Activated T-cell treated with anti-CD3 and anti-CD28 coated beads, Interleukin-2, amount 50 U/mL, for 1 hour (primary cell): Measurements from ENCODE around the gene ACADVL.

Source experiments
- DNase-seq: peaks from one replicate; pipeline ENCODE4 v3.0.0-alpha.2; 2020

ACADVL gene

GRCh38 chr17:7252176-7253043 is 32.7 kb downstream of the ACADVL start, which contains the start of gene ELP5:
Gene ELP5 (plus strand): TSS chr17:7252215. CDS start chr17:7252551, 336 bp downstream.
- no peak for DNase-seq

GRCh38 chr17:7253082-7253481 is 33.3 kb downstream of the ACADVL start:
- no peak for DNase-seq

DNA sequence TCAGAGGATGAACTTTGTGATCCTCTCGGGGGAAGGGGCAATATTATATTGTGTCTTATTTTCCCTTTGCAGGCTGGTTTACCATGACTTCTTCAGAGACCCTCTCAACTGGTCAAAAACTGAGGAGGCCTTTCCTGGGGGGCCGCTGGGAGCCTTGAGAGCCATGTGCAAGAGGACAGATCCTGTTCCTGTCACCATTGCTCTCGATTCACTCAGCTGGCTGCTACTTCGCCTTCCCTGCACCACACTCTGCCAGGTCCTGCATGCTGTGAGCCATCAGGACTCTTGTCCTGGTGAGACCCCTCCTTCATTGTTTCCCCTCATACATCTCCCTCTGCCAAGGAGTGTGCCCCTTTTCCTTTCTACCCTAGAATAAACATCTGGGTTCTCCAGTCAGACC is 34.8 kb downstream of the ACADVL start:
- no peak for DNase-seq

- no peak for DNase-seq
Observed at GRCh38 chr17:7256766-7257456, 37.2 kb downstream of the ACADVL start.

DNA sequence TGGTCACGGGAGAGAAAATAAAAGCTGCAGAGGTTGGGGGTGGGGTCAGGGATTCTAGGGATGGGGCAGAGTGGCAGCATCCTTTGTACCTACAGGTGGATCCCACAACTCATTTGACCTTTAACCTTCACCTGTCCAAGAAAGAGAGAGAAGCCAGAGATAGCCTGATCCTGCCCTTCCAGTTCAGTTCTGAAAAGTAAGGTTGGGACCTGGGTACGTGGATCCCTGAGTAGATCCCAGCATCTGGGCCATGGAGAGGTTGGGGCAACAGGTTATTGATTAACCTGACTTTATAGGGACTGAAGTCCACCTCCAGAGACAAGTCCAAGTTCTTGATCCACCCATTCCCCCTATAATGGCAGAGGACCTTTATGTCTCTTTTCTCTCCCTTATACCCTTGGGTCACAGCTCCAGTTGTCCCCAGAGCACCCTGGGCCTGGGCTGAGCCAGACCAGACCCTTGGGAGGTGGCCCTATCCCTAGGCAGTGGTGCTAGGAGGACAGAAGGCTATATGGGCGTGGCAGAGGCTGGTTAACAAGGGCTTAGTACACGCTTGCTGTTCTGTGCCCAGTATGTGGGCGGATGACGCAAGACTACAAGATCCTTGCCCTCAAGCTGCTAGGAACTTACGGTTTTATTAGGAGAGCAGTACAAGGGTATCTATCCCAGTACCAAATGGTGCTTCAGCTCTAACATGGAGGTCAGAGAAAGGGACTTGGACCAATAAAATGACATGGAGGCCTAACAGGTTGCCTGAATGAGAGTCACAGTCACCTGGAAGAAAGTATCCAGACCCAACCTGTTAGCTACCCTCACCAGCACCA is 39.2 kb downstream of the ACADVL start:
- no peak for DNase-seq

DNA sequence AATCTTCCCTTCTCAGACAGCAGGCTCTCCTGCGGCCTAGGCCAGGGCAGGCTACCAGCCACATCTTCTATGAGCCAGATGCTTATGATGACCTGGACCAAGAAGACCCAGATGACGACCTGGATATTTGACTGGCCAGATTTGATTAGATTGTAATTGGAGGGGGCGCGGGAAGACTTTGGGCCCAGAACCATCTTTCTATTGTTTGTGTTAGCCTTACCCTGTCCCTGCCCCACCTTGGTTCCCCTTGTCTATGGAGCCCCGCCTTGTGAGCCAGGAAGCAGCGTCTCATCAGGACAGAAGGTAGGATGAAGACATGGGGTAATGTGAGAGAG is 39.8 kb downstream of the ACADVL start:
- DNase-seq = no peak

DNA sequence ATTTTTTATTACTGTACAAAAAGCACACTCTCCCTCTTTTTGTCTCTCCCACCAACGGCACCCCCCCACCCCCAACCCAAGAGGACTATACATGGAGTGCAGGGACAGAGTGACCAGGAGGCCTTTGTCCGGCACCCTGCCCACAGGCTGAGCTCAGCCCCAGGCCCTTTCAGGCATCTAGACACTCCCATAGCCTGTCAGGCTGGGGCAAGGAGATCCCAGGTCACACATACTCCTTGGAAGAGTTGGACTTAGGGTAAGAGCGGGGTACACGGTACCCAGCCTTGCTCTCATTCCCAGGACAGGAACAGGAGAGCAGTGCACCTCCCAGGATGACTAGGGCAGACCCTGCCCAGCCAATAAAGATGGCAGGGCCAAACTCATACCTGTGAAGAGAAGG is 40.4 kb downstream of the ACADVL start:
- no peak for DNase-seq

- no peak for DNase-seq
Observed at GRCh38 chr17:7260651-7261378, 41.1 kb downstream of the ACADVL start.

GRCh38 chr17:7261379-7262191 is 41.8 kb downstream of the ACADVL start:
- peak; percentile 52 for DNase-seq

DNA sequence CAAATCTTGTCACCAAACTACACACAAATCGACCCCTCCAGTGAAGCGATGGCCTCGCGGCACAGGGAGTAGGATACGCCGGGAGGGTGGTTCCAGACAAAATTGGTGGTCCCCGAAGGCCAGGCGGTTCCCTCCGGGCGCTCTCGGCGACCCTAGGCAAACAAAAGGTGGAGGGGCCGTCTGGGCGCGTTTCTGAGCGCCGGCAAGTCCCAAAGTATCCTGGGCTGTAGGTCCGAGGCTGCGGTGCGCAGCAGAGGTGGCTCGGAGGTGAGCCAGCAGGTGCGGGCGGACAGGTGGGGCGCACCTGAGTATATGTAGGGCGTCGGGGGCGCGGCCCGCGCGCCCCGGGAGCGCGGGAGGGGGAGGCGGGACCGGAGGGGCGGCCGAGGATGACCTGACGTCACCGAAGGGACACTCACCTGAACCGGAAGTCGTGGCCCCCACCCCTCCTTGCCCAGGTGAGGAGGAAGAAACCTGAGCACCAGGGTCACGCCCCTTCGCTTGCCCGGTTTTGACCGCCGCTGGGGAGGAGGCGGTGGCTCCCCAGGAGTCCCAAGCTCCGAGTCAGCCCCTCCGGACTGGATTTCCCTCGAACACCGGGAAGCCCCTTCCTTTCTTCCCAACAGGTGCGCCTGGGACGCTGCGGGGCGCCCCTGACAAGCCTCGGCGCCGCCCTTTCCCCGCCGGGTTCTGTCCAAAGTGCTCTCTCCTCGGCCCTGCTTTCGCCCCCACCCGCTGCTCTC is 42.6 kb downstream of the ACADVL start, which contains the start of gene CLDN7:
Gene CLDN7 (minus strand): TSS at position 287 of the 743 bp plus-strand sequence. CDS start 435 bp downstream, outside the sequence.
- DNase-seq = peak; percentile 32

DNA sequence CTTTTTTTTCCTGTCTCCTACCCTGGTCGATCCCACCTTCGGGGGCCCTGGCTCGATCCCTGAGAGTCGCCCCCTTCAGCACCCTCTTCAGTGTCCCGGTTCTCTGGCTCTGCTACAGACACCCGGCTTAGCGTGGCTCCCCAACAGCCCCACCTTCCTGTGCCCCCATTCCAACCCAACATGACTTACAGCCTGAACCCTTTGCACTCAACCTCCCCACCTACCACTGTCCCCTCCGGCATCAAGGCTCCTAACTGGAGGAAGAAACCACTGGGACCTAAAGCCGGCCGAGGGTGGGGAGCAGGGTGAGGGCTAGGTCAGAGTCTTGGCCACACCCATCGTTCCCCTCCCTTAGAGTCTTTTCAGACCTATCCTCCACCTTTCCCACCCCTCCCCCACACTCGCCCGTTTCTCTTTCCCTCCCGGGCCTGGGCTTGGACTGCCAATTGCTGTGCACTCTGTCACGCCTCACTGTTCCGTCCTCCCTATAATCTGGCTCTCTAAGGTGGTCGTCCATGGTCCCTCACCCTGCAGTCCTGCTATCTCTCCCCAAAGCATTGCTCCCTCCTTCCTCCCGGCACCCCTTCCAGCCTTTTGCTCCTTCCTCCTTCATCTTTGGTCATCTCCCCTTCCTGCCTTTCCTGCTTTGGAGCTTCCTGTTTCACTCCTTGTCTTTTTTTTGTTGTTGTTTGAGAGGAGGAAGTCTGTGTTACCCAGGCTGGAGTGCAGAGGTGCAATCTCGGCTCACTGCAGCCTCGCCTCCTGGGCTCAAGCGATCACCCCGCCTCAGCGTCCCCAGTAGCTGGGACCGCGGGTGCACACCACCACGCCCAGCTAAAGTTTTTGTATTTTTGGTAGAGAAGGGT is 43.4 kb downstream of the ACADVL start:
- DNase-seq = peak; percentile 35

GRCh38 chr17:7263801-7264078 is 44.0 kb downstream of the ACADVL start:
- no peak for DNase-seq

DNA sequence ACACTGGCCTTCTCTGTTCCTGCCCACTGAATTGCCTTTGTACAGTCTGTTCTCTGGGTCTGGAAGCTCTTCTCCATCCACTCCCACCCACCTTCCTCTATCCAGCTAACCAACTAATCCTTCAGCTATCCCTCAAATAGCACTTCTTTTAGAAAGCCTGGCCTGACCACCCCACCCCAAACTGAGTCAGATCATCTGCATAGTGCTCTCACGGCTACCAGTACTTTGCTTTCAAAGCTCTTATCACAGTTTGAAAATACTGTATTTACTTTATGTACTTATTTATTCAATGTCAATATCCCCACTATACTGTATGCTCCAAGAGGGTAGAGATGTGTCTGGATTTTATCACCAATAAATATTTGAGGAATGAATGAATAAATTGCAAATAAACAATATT is 47.0 kb downstream of the ACADVL start:
- DNase-seq = no peak
